WTC11 (cell line): ENCODE data around the gene LY9. TPM values are rescaled to one million over a fixed set of nuclear protein-coding genes. Genes with fewer than 3 reads are reported as not detected.
A peak's percentile ranks its signal among the peaks of the same experiment; 100 is the strongest.

Experiments
- ATAC-seq: fragments of 200-7000 bp; cut with Tn5 transposase; 2 replicates; pipeline ENCODE4 v1.10.0; 2021; ENCODE audit warnings: mild to moderate bottlenecking, moderate library complexity
- CTCF ChIA-PET: fragments of 300-600 bp; sonication (Branson Sonifier 250); formaldehyde crosslinking; loops from one replicate; lab custom pipeline; 2021; ENCODE audit warnings: antibody characterized with exemption; lab: Charles Lee
- POLR2A ChIA-PET: fragments of 350-600 bp; sonication (Branson Sonifier 250); formaldehyde crosslinking; loops from one replicate; lab custom pipeline; 2021; ENCODE audit warnings: antibody characterized with exemption; lab: Charles Lee
- DNase-seq: peaks from one replicate; pipeline ENCODE4 v3.0.0; 2021; ENCODE audit warnings: low spot score
- H3K27ac Mint-ChIP-seq: 2 replicates; pipeline ENCODE4 v1.8.0; 2021; ENCODE audit warnings: mixed read lengths
- H3K27me3 Mint-ChIP-seq: 2 replicates; pipeline ENCODE4 v1.8.0; 2021; ENCODE audit warnings: low read depth, mild to moderate bottlenecking, moderate library complexity, mixed read lengths
- H3K36me3 Mint-ChIP-seq: 2 replicates; pipeline ENCODE4 v1.8.0; 2021; ENCODE audit warnings: mixed read lengths
- H3K4me1 Mint-ChIP-seq: 2 replicates; pipeline ENCODE4 v1.8.0; 2022; ENCODE audit warnings: mixed read lengths
- H3K4me3 Mint-ChIP-seq: 2 replicates; pipeline ENCODE4 v1.8.0; 2021; ENCODE audit warnings: mild to moderate bottlenecking, moderate library complexity, mixed read lengths
- H3K9me3 Mint-ChIP-seq: 2 replicates; pipeline ENCODE4 v1.8.0; 2021; ENCODE audit warnings: mixed read lengths
- ATF1 ChIP-seq: sonication (generic); formaldehyde crosslinking; IDR thresholded peaks from 2 replicates; pipeline ENCODE4 v1.8.1; 2023; ENCODE audit warnings: mild to moderate bottlenecking, moderate library complexity, missing genetic modification reagents
- GRHL2 ChIP-seq: fragments of 250-450 bp; sonication (Bioruptor Pico); IDR thresholded peaks from 2 replicates; pipeline ENCODE4 v1.8.0; 2022; ENCODE audit warnings: mild to moderate bottlenecking, moderate library complexity; ENCODE audit not compliant: insufficient replicate concordance, severe bottlenecking
- IRF2 ChIP-seq: sonication (generic); formaldehyde crosslinking; IDR thresholded peaks from 2 replicates; pipeline ENCODE4 v1.8.0; 2022; ENCODE audit warnings: low read depth, missing genetic modification reagents, borderline replicate concordance
- NFYB ChIP-seq: sonication (generic); formaldehyde crosslinking; conservative IDR thresholded peaks from 2 replicates; pipeline ENCODE4 v1.8.0; 2022; ENCODE audit warnings: low read depth, missing genetic modification reagents
- NR1H2 ChIP-seq: sonication (generic); formaldehyde crosslinking; IDR thresholded peaks from 2 replicates; pipeline ENCODE4 v1.9.0; 2021; ENCODE audit warnings: mild to moderate bottlenecking, moderate library complexity, missing genetic modification reagents
- SP1 ChIP-seq: sonication (generic); formaldehyde crosslinking; conservative IDR thresholded peaks from 2 replicates; pipeline ENCODE4 v1.8.1; 2022; ENCODE audit warnings: missing genetic modification reagents
- TCF7 ChIP-seq: sonication (generic); formaldehyde crosslinking; IDR thresholded peaks from 2 replicates; pipeline ENCODE4 v1.8.0; 2022; ENCODE audit warnings: mild to moderate bottlenecking, low read depth, missing genetic modification reagents, moderate library complexity
- TEAD4 ChIP-seq: sonication (generic); formaldehyde crosslinking; IDR thresholded peaks from 2 replicates; pipeline ENCODE4 v1.8.0; 2022; ENCODE audit warnings: mild to moderate bottlenecking, missing genetic modification reagents
- total RNA-seq: library from RNA; stranded (reverse); gene quantifications from 3 replicates; pipeline ENCODE4 v1.2.3, GENCODE V29; 2021
- TF ChIP-seq, protein P1 (sequence below): fragments of 250-450 bp; sonication (Bioruptor Pico); IDR thresholded peaks from 2 replicates; pipeline ENCODE4 v1.9.0; 2021; ENCODE audit warnings: mild to moderate bottlenecking
- TF ChIP-seq, protein P2 (sequence below): sonication (generic); formaldehyde crosslinking; conservative IDR thresholded peaks from 2 replicates; pipeline ENCODE4 v1.8.1; 2023; ENCODE audit warnings: mild to moderate bottlenecking, low read depth, missing genetic modification reagents, moderate library complexity
- TF ChIP-seq, protein P3 (sequence below): fragments of 250-450 bp; sonication (Bioruptor Pico); IDR thresholded peaks from 2 replicates; pipeline ENCODE4 v1.9.0; 2021; ENCODE audit warnings: moderate library complexity, mild to moderate bottlenecking, inconsistent platforms, borderline replicate concordance
- TF ChIP-seq, protein P4 (sequence below): sonication (generic); formaldehyde crosslinking; IDR thresholded peaks from 2 replicates; pipeline ENCODE4 v1.8.1; 2022; ENCODE audit warnings: low read depth, mild to moderate bottlenecking, moderate library complexity, missing genetic modification reagents, borderline replicate concordance
- TF ChIP-seq, protein P5 (sequence below): sonication (generic); formaldehyde crosslinking; IDR thresholded peaks from 2 replicates; pipeline ENCODE4 v1.8.0; 2023; ENCODE audit warnings: missing genetic modification reagents
- TF ChIP-seq, protein P6 (sequence below): sonication (generic); formaldehyde crosslinking; IDR thresholded peaks from 2 replicates; pipeline ENCODE4 v1.8.1; 2023; ENCODE audit warnings: mild to moderate bottlenecking, missing genetic modification reagents, moderate library complexity
- TF ChIP-seq, protein P7 (sequence below): sonication (generic); formaldehyde crosslinking; IDR thresholded peaks from 2 replicates; pipeline ENCODE4 v1.8.1; 2022; ENCODE audit warnings: missing genetic modification reagents, borderline replicate concordance
- TF ChIP-seq, protein P8 (sequence below): fragments of 200-600 bp; IDR thresholded peaks from 2 replicates; pipeline ENCODE4 v1.8.0; 2022; ENCODE audit warnings: antibody characterized with exemption

LY9 gene
- total RNA-seq, 1 experiment from 2014 or later: not detected

DNA sequence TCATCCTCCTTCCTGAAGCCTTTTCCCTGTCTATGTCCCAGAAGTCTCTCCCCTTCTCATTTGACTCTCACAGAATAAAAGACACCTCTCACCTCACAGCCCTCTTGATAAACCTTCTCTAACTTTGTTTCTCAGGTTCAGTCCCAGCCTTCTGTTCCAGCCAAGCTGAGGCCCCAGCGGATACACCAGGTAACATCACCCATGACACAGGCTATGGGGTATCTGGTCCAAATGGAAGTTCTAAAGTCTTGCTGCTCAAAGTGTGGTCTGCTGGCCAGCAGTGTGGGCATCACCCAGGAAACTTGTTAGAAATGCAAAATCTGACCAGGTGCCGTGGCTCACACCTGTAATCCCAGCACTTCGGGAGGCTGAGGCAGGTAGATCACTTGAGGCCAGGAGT lies 23.2 kb downstream of the LY9 start:
- Mint-ChIP-seq H3K4me3 (no peak overlapping the region), H3K27me3 (no peaks in the 10 kb centered on the region), H3K36me3 (no peaks in the 10 kb centered on the region), H3K27ac (no peak overlapping the region), H3K4me1 (peaks cover 17% of the 10 kb centered on the region), H3K9me3 (no peaks in the 10 kb centered on the region)
- TF ChIP-seq GRHL2: no peak
- no peak for TF ChIP-seq ATF1 (CRISPR knock-in tag)
- TF ChIP-seq NR1H2 (CRISPR knock-in tag): no peak
- TF ChIP-seq, protein P1, sequence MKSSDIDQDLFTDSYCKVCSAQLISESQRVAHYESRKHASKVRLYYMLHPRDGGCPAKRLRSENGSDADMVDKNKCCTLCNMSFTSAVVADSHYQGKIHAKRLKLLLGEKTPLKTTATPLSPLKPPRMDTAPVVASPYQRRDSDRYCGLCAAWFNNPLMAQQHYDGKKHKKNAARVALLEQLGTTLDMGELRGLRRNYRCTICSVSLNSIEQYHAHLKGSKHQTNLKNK (CRISPR knock-in tag): no peak
- TF ChIP-seq SP1 (CRISPR knock-in tag): no peak
- TF ChIP-seq, protein P2, sequence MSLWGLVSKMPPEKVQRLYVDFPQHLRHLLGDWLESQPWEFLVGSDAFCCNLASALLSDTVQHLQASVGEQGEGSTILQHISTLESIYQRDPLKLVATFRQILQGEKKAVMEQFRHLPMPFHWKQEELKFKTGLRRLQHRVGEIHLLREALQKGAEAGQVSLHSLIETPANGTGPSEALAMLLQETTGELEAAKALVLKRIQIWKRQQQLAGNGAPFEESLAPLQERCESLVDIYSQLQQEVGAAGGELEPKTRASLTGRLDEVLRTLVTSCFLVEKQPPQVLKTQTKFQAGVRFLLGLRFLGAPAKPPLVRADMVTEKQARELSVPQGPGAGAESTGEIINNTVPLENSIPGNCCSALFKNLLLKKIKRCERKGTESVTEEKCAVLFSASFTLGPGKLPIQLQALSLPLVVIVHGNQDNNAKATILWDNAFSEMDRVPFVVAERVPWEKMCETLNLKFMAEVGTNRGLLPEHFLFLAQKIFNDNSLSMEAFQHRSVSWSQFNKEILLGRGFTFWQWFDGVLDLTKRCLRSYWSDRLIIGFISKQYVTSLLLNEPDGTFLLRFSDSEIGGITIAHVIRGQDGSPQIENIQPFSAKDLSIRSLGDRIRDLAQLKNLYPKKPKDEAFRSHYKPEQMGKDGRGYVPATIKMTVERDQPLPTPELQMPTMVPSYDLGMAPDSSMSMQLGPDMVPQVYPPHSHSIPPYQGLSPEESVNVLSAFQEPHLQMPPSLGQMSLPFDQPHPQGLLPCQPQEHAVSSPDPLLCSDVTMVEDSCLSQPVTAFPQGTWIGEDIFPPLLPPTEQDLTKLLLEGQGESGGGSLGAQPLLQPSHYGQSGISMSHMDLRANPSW: no peak
- no peak for TF ChIP-seq NFYB (CRISPR knock-in tag)
- TF ChIP-seq, protein P3, sequence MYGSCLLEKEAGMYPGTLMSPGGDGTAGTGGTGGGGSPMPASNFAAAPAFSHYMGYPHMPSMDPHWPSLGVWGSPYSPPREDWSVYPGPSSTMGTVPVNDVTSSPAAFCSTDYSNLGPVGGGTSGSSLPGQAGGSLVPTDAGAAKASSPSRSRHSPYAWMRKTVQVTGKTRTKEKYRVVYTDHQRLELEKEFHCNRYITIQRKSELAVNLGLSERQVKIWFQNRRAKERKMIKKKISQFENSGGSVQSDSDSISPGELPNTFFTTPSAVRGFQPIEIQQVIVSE (CRISPR knock-in tag): no peak
- TF ChIP-seq, protein P4, sequence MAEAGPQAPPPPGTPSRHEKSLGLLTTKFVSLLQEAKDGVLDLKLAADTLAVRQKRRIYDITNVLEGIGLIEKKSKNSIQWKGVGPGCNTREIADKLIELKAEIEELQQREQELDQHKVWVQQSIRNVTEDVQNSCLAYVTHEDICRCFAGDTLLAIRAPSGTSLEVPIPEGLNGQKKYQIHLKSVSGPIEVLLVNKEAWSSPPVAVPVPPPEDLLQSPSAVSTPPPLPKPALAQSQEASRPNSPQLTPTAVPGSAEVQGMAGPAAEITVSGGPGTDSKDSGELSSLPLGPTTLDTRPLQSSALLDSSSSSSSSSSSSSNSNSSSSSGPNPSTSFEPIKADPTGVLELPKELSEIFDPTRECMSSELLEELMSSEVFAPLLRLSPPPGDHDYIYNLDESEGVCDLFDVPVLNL: no peak
- TF ChIP-seq TCF7 (CRISPR knock-in tag): no peak
- TF ChIP-seq, protein P5, sequence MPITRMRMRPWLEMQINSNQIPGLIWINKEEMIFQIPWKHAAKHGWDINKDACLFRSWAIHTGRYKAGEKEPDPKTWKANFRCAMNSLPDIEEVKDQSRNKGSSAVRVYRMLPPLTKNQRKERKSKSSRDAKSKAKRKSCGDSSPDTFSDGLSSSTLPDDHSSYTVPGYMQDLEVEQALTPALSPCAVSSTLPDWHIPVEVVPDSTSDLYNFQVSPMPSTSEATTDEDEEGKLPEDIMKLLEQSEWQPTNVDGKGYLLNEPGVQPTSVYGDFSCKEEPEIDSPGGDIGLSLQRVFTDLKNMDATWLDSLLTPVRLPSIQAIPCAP (CRISPR knock-in tag): no peak
- ChIA-PET POLR2A (no interaction called here), CTCF (interaction anchor here (1.1 to 2.6 kb wide), 7 partner anchors 12 to 135 kb away, joined by 4 to 12 read pairs (median 8); partner anchors contain the start of genes ITLN1 and ITLN2)
- DNase-seq (no peak), ATAC-seq (no peak)

DNA sequence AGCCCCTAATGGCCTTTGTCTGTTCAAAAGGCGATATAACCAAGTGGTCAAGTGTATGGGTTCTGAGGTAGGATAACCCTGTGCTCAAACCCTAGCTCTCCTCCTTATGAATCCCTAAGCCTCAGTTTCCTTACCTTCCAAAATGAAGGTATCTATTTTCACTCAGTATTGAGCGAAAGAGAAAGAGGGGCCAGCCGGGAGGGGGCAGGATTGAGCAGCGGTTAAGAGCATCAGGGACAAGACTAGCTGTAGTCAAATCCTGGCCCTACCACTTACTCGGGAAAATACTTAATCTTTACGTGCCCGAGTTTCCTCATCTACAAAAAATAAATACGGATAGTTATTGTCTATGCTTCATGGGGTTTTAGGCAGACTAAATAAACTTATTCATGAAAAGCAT lies 25.7 kb downstream of the LY9 start:
- no peaks in the 10 kb centered on the region for H3K9me3 Mint-ChIP-seq
- POLR2A ChIA-PET: no interaction called here
- TF ChIP-seq, protein P6, sequence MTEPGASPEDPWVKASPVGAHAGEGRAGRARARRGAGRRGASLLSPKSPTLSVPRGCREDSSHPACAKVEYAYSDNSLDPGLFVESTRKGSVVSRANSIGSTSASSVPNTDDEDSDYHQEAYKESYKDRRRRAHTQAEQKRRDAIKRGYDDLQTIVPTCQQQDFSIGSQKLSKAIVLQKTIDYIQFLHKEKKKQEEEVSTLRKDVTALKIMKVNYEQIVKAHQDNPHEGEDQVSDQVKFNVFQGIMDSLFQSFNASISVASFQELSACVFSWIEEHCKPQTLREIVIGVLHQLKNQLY (CRISPR knock-in tag): no peak
- TF ChIP-seq, protein P7, sequence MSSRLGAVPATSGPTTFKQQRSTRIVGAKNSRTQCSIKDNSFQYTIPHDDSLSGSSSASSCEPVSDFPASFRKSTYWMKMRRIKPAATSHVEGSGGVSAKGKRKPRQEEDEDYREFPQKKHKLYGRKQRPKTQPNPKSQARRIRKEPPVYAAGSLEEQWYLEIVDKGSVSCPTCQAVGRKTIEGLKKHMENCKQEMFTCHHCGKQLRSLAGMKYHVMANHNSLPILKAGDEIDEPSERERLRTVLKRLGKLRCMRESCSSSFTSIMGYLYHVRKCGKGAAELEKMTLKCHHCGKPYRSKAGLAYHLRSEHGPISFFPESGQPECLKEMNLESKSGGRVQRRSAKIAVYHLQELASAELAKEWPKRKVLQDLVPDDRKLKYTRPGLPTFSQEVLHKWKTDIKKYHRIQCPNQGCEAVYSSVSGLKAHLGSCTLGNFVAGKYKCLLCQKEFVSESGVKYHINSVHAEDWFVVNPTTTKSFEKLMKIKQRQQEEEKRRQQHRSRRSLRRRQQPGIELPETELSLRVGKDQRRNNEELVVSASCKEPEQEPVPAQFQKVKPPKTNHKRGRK (CRISPR knock-in tag): no peak
- TF ChIP-seq, protein P8, sequence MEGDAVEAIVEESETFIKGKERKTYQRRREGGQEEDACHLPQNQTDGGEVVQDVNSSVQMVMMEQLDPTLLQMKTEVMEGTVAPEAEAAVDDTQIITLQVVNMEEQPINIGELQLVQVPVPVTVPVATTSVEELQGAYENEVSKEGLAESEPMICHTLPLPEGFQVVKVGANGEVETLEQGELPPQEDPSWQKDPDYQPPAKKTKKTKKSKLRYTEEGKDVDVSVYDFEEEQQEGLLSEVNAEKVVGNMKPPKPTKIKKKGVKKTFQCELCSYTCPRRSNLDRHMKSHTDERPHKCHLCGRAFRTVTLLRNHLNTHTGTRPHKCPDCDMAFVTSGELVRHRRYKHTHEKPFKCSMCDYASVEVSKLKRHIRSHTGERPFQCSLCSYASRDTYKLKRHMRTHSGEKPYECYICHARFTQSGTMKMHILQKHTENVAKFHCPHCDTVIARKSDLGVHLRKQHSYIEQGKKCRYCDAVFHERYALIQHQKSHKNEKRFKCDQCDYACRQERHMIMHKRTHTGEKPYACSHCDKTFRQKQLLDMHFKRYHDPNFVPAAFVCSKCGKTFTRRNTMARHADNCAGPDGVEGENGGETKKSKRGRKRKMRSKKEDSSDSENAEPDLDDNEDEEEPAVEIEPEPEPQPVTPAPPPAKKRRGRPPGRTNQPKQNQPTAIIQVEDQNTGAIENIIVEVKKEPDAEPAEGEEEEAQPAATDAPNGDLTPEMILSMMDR: peak; percentile 14; the same call in 1 of the 2 replicates
- no peak for TF ChIP-seq GRHL2
- TF ChIP-seq TEAD4 (CRISPR knock-in tag): no peak
- no peak for TF ChIP-seq IRF2 (CRISPR knock-in tag)
- peak; percentile 80 for ATAC-seq
- H3K36me3 Mint-ChIP-seq: no peaks in the 10 kb centered on the region
- DNase-seq: peak; percentile 61
- CTCF ChIA-PET: interaction anchor here (0.5 to 1.5 kb wide), 28 partner anchors 9 to 262 kb away, joined by 3 to 20 read pairs (median 4); partner anchors contain the start of genes ITLN1 and ITLN2
- H3K27me3 Mint-ChIP-seq: no peaks in the 10 kb centered on the region
- peaks cover 12% of the 10 kb centered on the region for H3K4me1 Mint-ChIP-seq
- no peak overlapping the region for H3K27ac Mint-ChIP-seq
- H3K4me3 Mint-ChIP-seq: no peak overlapping the region
